HG03196 (cell line): ENCODE measurements around the gene IL12RB1.
A peak's percentile ranks its signal among the peaks of the same experiment; 100 is the strongest.
"Not testable (repeated sequence)": the region's sequence is repeated elsewhere in the genome, so short reads cannot be mapped to it uniquely, and the experiment has no call there.

Source experiments
- ATAC-seq: cut with Tn5 transposase; IDR thresholded peaks from one replicate; pipeline ENCODE4 v1.9.1; 2021; ENCODE audit not compliant: unreplicated experiment

The IL12RB1 gene

DNA sequence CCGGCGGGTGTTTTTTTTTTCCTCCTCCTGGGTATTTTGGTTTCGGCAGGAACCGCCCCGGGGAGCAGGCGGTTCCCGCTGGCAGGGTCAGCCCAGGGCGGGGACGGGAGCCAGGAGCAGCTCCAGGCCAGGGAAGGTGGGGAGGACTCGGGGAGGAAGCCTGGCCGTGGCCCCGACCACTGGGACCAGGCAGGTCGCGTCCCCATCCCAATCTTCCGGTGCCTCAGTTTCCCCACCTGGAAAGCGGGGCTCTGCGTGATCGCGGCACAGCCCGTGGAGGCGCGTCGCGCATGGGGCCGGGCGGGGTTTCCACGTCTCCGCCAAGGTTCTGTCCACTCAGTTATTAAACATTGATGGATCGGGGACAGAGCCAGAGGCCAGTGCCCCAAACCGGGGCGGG lies 34.8 kb downstream of the IL12RB1 start:
- ATAC-seq, result no peak

DNA sequence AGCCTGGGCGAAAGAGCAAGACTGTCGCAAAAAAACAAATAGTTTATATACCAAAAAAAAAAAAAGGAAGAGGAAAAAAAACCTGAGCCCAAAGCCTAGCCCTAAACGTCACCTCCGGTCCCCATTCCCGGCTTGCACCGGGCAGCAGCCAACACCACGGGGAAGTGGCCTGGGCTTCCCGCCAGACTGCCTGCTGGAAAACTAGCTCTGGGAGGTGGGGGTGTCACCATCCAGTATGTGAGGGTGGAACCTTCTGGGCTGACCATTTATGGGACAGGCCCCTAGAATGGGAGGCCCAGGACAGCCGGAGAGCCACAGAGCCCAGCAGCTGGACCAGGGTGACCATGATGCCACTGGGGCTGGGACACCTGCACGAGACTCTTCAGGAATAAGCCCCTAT lies 37.3 kb downstream of the IL12RB1 start:
- no peak for ATAC-seq

DNA sequence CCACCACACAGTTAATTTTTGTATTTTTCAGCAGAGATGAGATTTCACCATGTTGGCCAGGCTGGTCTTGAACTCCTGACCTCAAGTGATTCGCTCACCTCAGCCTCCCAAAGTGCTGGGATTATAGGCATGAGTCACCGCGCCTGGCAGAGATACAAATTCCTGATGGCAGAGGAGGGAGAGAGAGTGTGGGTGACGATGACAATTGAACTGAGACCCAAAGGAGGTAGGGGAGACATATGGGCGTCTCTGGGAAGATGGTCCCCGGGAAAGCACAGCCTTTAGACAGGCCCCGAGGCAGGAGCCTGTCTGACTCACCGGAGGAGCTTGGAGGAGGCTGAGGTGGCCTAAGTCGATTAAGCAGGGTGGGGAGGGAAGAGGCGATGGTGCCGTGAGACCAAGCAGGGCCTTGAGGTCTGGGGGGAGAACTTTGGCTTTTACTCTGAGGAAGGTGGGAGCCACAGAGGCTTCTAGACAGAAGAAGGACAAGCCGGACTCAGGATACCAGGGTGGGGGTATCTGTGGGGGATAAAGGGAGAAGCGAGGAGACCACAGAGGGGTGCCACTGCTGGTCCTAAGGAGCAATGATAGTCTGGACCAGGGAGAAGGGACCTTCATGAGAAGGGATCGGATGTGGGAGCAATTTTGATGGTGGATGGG lies 40.5 kb downstream of the IL12RB1 start:
- no peak for ATAC-seq

DNA sequence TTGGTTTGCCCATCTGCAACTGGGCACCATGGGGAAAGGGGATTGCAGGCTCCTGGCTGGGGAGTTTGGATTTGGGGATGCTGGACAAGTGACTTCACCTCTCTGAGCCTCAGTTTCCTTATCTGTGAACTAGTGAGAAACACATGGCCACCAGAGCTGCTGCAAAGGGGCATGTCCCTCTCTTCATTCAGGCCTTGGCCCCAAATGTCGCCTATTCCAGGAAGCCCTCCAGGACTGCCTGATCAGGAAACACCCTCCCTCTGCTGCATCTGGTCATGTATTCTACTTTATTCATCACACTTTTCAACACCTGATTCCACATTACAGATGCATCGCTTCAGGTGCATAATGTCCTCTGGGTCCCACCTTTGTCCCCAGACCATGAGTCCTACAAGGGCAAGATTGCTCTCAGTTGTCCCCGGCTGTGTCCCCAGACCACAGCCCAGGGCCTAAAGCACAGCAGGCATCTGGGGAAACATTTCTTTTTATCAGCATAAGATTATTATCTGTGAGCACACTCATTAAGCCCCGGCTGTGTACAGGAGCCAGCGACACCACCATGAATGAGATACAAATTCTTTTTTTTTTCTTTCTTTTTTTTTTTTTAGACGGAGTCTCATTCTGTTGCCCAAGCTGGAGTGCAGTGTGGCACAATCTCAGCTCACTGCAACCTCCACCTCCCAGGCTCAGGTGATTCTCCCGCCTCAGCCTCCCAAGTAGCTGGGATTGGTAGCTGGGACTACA lies 41.3 kb downstream of the IL12RB1 start:
- no peak for ATAC-seq

- peak; percentile 85 for ATAC-seq
Measured at GRCh38 chr19:18044825-18045304, 41.9 kb downstream of the IL12RB1 start.

- no peak for ATAC-seq
Measured at GRCh38 chr19:18043676-18044075, 43.1 kb downstream of the IL12RB1 start.

DNA sequence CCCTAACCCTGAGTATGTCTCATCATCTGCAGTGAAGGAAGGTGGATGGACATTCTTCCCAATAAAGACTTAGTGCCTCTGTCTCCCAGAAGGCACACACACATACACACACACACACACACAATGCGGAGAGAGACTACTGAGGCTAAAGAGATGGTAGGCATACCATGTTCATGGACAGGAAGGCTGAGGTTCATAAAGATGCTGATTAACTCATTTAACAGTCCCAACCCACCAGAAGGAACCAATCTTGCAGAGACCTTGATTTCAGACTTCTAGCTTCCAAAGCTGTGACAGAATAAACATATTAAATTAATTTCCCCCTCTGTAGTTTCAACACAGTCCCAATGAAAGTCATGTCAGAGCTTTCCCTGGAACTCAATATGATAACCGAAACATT lies 45.7 kb downstream of the IL12RB1 start:
- ATAC-seq, result no peak

DNA sequence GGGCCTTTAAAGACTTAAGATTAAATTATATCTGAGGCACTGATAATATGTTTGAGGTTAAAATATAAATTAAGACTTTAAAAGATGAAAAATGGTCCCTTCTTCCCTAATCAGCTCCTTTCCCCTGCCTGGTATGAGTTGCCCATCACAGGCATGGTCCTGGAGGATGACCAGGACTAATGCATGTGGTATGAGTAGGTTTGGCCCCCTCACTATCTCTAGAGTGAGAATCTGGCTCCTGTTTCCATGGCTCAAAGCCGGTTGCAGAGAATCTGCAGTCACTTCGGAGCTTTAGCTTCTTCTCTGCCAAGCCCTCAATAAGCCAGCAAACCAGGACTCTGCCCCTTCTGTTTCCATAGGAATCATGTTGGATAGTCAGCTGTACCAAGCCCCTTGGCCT lies 54.6 kb downstream of the IL12RB1 start:
- not testable (repeated sequence) for ATAC-seq

DNA sequence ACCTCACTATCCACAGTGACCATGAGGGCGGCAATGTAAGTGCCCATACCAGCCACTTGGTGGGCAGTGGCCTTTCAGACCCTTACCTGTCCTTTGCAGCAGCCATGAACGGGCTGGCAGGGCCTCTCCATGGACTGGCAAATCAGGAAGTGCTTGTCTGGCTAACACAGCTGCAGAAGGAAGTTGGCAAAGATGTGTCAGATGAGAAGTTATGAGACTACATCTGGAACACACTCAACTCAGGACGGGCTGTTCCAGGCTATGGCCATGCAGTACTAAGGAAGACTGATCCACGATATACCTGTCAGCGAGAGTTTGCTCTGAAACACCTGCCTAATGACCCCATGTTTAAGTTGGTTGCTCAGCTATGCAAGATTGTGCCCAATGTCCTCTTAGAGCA lies 55.3 kb downstream of the IL12RB1 start:
- ATAC-seq, result not testable (repeated sequence)

GRCh38 chr19:18029617-18030338 lies 57.0 kb downstream of the IL12RB1 start:
- no peak for ATAC-seq

DNA sequence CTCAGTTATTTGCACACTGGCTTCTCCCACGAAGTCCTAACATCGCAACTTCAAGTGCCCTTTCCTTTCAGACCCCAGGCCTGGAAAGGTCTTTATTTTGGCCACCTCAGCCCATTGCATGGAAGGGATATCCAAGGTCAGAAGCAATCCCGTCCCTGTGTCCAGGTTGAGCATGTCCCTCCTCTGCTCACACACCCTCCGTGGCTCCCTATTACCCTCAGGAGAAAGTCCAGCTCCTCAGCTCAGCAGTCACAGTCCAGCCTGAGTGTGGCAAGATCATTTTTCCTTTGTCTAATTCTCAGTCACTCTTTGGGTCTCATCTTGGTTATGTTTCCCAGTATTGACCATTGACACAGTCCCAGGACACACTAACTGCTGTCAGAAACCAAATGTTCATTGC lies 59.6 kb downstream of the IL12RB1 start:
- ATAC-seq, result no peak

DNA sequence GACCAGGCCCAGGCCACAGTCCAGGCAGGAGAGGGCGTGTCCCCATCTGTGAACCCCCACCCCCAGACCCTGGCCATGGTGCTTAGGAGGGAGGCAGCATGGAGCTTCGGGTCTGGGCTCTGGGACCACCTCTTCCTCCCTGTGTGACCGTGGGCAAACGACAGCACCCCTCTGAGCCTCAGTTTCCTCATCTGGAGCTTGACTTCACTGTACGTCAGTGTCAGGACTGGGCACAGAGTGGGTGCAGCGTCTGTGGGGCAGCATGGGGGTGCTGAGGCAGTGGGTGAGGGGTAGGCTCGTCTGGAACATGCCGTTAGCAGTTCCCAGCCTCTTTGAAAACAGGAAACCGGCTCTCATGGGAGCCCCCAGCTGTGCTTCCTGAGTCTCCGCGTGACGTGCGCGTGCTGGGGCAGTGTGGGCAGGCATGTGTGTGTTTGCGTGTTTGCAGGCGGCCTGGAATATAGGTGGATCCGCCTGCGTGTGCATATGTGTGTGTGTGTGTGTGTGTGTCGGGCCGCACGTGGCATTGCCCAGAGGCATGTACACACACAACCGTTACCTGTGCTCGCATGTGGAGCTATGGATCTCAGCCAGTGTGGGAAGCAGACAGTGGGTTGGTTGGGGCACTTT lies 63.0 kb downstream of the IL12RB1 start:
- ATAC-seq, result no peak

DNA sequence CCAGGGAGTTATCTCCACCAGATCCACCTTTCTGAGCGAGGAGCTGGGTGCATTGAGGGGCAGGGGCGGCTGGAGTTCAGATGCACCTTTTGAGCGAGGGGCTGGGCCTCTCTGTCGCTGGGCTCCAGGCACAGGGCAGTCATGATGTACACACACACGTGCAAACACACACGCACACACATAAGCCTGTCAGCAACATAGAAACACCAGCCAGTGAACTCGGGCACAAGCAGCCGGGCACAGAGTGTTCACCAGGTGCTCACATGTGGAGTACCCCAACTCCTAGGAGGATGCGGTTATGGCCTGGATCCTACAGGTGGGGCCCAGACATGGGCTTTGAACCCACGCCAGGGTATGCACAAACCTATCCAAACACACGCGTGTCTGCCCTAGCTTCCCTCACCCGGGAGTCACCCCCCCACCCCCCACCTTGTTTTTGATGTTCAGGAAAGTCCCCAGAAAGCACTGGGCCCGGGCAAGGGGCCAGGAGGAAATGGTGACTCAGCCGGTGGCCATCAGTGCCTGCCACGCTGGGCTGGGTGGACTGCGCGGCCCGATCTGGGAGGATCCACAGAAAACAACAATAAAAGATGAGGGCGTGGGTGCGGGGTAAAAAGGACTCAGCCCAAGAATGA lies 65.5 kb downstream of the IL12RB1 start:
- ATAC-seq, result no peak

GRCh38 chr19:18020212-18021085 lies 66.3 kb downstream of the IL12RB1 start:
- no peak for ATAC-seq

DNA sequence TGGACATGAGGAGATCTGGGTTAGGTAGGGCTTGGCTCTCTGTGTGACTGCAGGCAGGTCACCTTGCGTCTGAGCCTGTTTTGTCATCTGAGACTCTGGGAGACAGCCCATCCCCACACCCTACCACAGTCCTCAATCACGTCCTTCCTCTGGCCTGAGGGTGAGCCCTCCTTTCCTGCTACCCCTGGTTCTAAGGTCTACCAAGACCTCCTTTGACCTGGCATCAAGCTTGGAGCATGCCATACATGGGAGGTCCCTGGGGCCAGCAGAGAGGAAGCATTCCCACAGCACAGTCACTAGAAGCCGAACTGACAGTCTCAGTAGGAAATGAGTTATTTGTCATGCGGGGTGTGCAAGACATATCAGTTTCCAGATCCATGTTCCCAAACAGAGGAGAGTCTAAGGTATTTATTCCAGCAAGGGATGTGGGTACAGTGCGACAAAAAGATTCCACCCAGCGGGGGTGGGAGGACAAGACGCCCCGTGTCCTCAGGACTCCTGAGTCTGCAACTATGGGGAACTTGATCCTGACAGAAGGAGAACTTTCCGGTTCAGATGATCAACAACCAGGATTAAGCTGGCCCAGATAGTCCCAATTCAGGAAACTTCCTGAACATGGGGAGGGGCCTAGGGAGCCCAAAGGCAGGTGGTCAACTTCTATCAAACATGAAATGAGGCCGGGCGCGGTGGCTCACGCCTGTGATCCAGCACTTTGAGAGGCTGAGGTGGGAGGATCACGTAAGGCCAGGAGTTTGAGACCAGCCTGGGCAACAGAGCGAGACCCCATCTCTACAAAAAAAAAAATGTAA lies 69.3 kb downstream of the IL12RB1 start:
- ATAC-seq, result no peak

GRCh38 chr19:18016209-18016910 lies 70.4 kb downstream of the IL12RB1 start:
- no peak for ATAC-seq

GRCh38 chr19:18014197-18014596 lies 72.5 kb downstream of the IL12RB1 start:
- ATAC-seq, result no peak
